ENCODE results near the gene TFEB. TPM values are rescaled to one million over a fixed set of nuclear protein-coding genes. Genes with fewer than 3 reads are reported as not detected.
A peak's percentile ranks its signal among the peaks of the same experiment; 100 is the strongest.

The TFEB gene
- total and polyA plus RNA-seq, 4 donors = 10.4 to 35.2 (median 24.7) TPM

GRCh38 chr6:41732591-41733359, 2.6 kb downstream of the TFEB start:
- peaks cover 51% of the 10 kb centered on the region for H3K4me1 ChIP-seq (ENCODE audit: control insufficient read depth, insufficient read depth, low read length)
- DNase-seq (ENCODE audit: low read depth in 4 of 6, low spot score in 6 of 6) = no peak
- H3K27me3 ChIP-seq (ENCODE audit: control insufficient read depth, insufficient read depth, low read length) = peaks cover 3% of the 10 kb centered on the region
- H3K4me3 ChIP-seq (ENCODE audit: low read depth, low read length) = peak overlapping the region; percentile 59
- H3K9me3 ChIP-seq (ENCODE audit: control insufficient read depth, insufficient read depth, low read length) = no peaks in the 10 kb centered on the region
- peaks cover 5% of the 10 kb centered on the region for H3K36me3 ChIP-seq (ENCODE audit: control insufficient read depth, insufficient read depth, low read length)
- H3K27ac ChIP-seq (ENCODE audit: low read depth, low read length) = peak overlapping the region; percentile 80
- 59% methylated on average over 8 of the region's 8 CpGs for WGBS (ENCODE audit: insufficient coverage)

- Histone ChIP-seq H3K9me3 (ENCODE audit: control insufficient read depth, insufficient read depth, low read length) (no peaks in the 10 kb centered on the region), H3K4me3 (ENCODE audit: low read depth, low read length) (no peak overlapping the region), H3K27ac (ENCODE audit: low read depth, low read length) (peak overlapping the region; percentile 80), H3K27me3 (ENCODE audit: control insufficient read depth, insufficient read depth, low read length) (peaks cover 3% of the 10 kb centered on the region), H3K4me1 (ENCODE audit: control insufficient read depth, insufficient read depth, low read length) (peaks cover 51% of the 10 kb centered on the region), H3K36me3 (ENCODE audit: control insufficient read depth, insufficient read depth, low read length) (peaks cover 7% of the 10 kb centered on the region)
- no peak for DNase-seq (ENCODE audit: low read depth in 4 of 6, low spot score in 6 of 6)
Measured at GRCh38 chr6:41732149-41732548, 3.3 kb downstream of the TFEB start.

- no peak overlapping the region for H3K27ac ChIP-seq (ENCODE audit: low read depth, low read length)
- no peaks in the 10 kb centered on the region for H3K9me3 ChIP-seq (ENCODE audit: control insufficient read depth, insufficient read depth, low read length)
- peaks cover 7% of the 10 kb centered on the region for H3K36me3 ChIP-seq (ENCODE audit: control insufficient read depth, insufficient read depth, low read length)
- peaks cover 47% of the 10 kb centered on the region for H3K4me1 ChIP-seq (ENCODE audit: control insufficient read depth, insufficient read depth, low read length)
- no peak for DNase-seq (ENCODE audit: low read depth in 4 of 6, low spot score in 6 of 6)
- WGBS (ENCODE audit: insufficient coverage) = 84% methylated on average over 6 of the region's 7 CpGs
- peaks cover 3% of the 10 kb centered on the region for H3K27me3 ChIP-seq (ENCODE audit: control insufficient read depth, insufficient read depth, low read length)
- H3K4me3 ChIP-seq (ENCODE audit: low read depth, low read length) = no peak overlapping the region
Measured at GRCh38 chr6:41731561-41732086, 3.8 kb downstream of the TFEB start.

- no peaks in the 10 kb centered on the region for H3K9me3 ChIP-seq (ENCODE audit: control insufficient read depth, insufficient read depth, low read length)
- peaks cover 7% of the 10 kb centered on the region for H3K36me3 ChIP-seq (ENCODE audit: control insufficient read depth, insufficient read depth, low read length)
- no peak for DNase-seq (ENCODE audit: low read depth in 4 of 6, low spot score in 6 of 6)
- no peak overlapping the region for H3K27ac ChIP-seq (ENCODE audit: low read depth, low read length)
- 78% methylated on average over 3 of the region's 9 CpGs for WGBS (ENCODE audit: insufficient coverage)
- H3K4me1 ChIP-seq (ENCODE audit: control insufficient read depth, insufficient read depth, low read length) = peaks cover 43% of the 10 kb centered on the region
- H3K27me3 ChIP-seq (ENCODE audit: control insufficient read depth, insufficient read depth, low read length) = peaks cover 3% of the 10 kb centered on the region
- H3K4me3 ChIP-seq (ENCODE audit: low read depth, low read length) = no peak overlapping the region
Measured at GRCh38 chr6:41730531-41731436, 4.6 kb downstream of the TFEB start.

GRCh38 chr6:41729624-41730023, 5.8 kb downstream of the TFEB start:
- Histone ChIP-seq H3K36me3 (ENCODE audit: control insufficient read depth, insufficient read depth, low read length) (peaks cover 7% of the 10 kb centered on the region), H3K4me3 (ENCODE audit: low read depth, low read length) (no peak overlapping the region), H3K27ac (ENCODE audit: low read depth, low read length) (no peak overlapping the region), H3K4me1 (ENCODE audit: control insufficient read depth, insufficient read depth, low read length) (peaks cover 40% of the 10 kb centered on the region), H3K27me3 (ENCODE audit: control insufficient read depth, insufficient read depth, low read length) (peaks cover 3% of the 10 kb centered on the region), H3K9me3 (ENCODE audit: control insufficient read depth, insufficient read depth, low read length) (no peaks in the 10 kb centered on the region)
- DNase-seq (ENCODE audit: low read depth in 4 of 6, low spot score in 6 of 6) = no peak
- 94% methylated on average over 7 of the region's 7 CpGs for WGBS (ENCODE audit: insufficient coverage)

GRCh38 chr6:41728954-41729353, 6.5 kb downstream of the TFEB start:
- no peak for DNase-seq (ENCODE audit: low read depth in 4 of 6, low spot score in 6 of 6)
- peaks cover 7% of the 10 kb centered on the region for H3K36me3 ChIP-seq (ENCODE audit: control insufficient read depth, insufficient read depth, low read length)
- H3K27me3 ChIP-seq (ENCODE audit: control insufficient read depth, insufficient read depth, low read length) = peaks cover 3% of the 10 kb centered on the region
- H3K4me1 ChIP-seq (ENCODE audit: control insufficient read depth, insufficient read depth, low read length) = peaks cover 47% of the 10 kb centered on the region
- H3K9me3 ChIP-seq (ENCODE audit: control insufficient read depth, insufficient read depth, low read length) = no peaks in the 10 kb centered on the region
- no peak overlapping the region for H3K27ac ChIP-seq (ENCODE audit: low read depth, low read length)
- WGBS (ENCODE audit: insufficient coverage) = 94% methylated on average over 7 of the region's 7 CpGs
- no peak overlapping the region for H3K4me3 ChIP-seq (ENCODE audit: low read depth, low read length)

- Histone ChIP-seq H3K27me3 (ENCODE audit: control insufficient read depth, insufficient read depth, low read length) (no peaks in the 10 kb centered on the region), H3K9me3 (ENCODE audit: control insufficient read depth, insufficient read depth, low read length) (no peaks in the 10 kb centered on the region), H3K4me3 (ENCODE audit: low read depth, low read length) (no peak overlapping the region), H3K27ac (ENCODE audit: low read depth, low read length) (no peak overlapping the region), H3K36me3 (ENCODE audit: control insufficient read depth, insufficient read depth, low read length) (peaks cover 12% of the 10 kb centered on the region), H3K4me1 (ENCODE audit: control insufficient read depth, insufficient read depth, low read length) (peaks cover 47% of the 10 kb centered on the region)
- WGBS (ENCODE audit: insufficient coverage) = 85% methylated on average over 9 of the region's 19 CpGs
- DNase-seq (ENCODE audit: low read depth in 4 of 6, low spot score in 6 of 6) = no peak
Measured at GRCh38 chr6:41728073-41728936, 7.1 kb downstream of the TFEB start.

- H3K27me3 ChIP-seq (ENCODE audit: control insufficient read depth, insufficient read depth, low read length) = no peaks in the 10 kb centered on the region
- no peaks in the 10 kb centered on the region for H3K9me3 ChIP-seq (ENCODE audit: control insufficient read depth, insufficient read depth, low read length)
- H3K27ac ChIP-seq (ENCODE audit: low read depth, low read length) = no peak overlapping the region
- DNase-seq (ENCODE audit: low read depth in 4 of 6, low spot score in 6 of 6) = no peak
- H3K4me3 ChIP-seq (ENCODE audit: low read depth, low read length) = no peak overlapping the region
- 92% methylated on average over 3 of the region's 3 CpGs for WGBS (ENCODE audit: insufficient coverage)
- H3K4me1 ChIP-seq (ENCODE audit: control insufficient read depth, insufficient read depth, low read length) = peaks cover 45% of the 10 kb centered on the region
- peaks cover 14% of the 10 kb centered on the region for H3K36me3 ChIP-seq (ENCODE audit: control insufficient read depth, insufficient read depth, low read length)
Measured at GRCh38 chr6:41727705-41728072, 7.7 kb downstream of the TFEB start.

- no CpG with 5 or more reads among the region's 7 CpGs for WGBS (ENCODE audit: insufficient coverage)
- no peaks in the 10 kb centered on the region for H3K27me3 ChIP-seq (ENCODE audit: control insufficient read depth, insufficient read depth, low read length)
Measured at GRCh38 chr6:41726876-41727275, 8.5 kb downstream of the TFEB start.

More at GRCh38 chr6:41726876-41727275, 8.5 kb downstream of the TFEB start:
- Histone ChIP-seq H3K36me3 (ENCODE audit: control insufficient read depth, insufficient read depth, low read length) (peaks cover 14% of the 10 kb centered on the region), H3K4me3 (ENCODE audit: low read depth, low read length) (no peak overlapping the region), H3K4me1 (ENCODE audit: control insufficient read depth, insufficient read depth, low read length) (peaks cover 40% of the 10 kb centered on the region), H3K27ac (ENCODE audit: low read depth, low read length) (no peak overlapping the region), H3K9me3 (ENCODE audit: control insufficient read depth, insufficient read depth, low read length) (no peaks in the 10 kb centered on the region)
- no peak for DNase-seq (ENCODE audit: low read depth in 4 of 6, low spot score in 6 of 6)

All from spinal cord (tissue), 10 donors.